ENCODE results near the gene AHCTF1.
"Not testable (repeated sequence)": the region's sequence is repeated elsewhere in the genome, so short reads cannot be mapped to it uniquely, and the experiment has no call there.

Gene AHCTF1

DNA sequence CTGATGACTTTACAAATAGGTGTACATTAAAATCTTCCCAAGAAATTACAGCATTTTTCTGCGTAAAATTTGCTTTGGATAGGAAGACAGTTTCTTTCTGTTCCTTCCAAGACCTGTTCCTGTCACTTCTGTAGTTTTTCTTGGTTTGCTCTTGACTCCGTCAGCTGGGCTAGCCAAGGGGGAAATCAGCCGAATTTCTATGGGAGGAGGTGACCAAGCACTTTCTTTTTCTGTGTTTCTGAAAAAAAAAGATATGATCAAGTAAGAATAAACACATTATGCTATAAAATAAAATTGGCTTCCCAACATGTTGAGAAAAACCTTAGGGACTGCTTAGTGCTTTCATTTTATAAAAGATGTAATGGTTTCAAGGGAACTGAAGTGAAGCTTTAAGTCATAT, 91.0 kb downstream of the AHCTF1 start:
- not testable (repeated sequence) for DNase-seq (ENCODE audit: extremely low spot score, insufficient read length, low read depth)
- FAIRE-seq: peak; percentile 50

- FAIRE-seq (no peak), DNase-seq (ENCODE audit: extremely low spot score, insufficient read length, low read depth) (no peak)
Measured at GRCh38 chr1:246838118-246838456, 93.7 kb downstream of the AHCTF1 start.

DNA sequence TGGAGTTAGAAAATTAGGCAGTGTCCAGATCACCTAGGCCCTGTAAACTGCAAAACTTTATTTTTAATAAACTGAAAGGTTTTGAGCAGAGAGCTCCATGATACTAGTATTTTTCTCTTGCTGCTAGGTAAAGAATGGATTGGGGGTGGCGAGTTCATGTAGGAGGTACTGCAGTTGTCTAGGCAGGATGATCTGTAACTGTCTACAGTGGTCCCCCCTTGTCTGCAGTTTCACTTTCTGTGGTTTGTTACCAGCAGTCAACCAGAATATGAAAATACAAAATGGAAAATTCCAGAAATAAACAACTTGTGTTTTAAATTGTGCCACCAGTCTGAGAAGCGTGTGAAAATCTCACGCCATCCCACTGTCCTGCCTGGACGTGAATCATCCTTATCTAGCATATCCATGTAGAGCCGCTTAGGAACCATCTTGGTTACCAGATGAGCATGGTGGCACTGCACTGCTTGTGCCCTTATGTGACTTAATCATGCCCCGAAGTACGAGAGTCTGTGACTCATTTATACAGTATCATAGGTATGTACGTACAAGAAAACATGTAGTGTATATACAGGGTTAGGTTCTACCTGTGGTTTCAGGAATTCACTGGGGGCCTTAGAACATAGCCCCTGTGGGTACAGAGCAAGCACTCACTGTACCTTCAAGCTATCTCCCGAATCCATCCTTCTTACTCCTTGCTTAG, 94.2 kb downstream of the AHCTF1 start:
- FAIRE-seq (no peak), DNase-seq (ENCODE audit: extremely low spot score, insufficient read length, low read depth) (no peak)

DNA sequence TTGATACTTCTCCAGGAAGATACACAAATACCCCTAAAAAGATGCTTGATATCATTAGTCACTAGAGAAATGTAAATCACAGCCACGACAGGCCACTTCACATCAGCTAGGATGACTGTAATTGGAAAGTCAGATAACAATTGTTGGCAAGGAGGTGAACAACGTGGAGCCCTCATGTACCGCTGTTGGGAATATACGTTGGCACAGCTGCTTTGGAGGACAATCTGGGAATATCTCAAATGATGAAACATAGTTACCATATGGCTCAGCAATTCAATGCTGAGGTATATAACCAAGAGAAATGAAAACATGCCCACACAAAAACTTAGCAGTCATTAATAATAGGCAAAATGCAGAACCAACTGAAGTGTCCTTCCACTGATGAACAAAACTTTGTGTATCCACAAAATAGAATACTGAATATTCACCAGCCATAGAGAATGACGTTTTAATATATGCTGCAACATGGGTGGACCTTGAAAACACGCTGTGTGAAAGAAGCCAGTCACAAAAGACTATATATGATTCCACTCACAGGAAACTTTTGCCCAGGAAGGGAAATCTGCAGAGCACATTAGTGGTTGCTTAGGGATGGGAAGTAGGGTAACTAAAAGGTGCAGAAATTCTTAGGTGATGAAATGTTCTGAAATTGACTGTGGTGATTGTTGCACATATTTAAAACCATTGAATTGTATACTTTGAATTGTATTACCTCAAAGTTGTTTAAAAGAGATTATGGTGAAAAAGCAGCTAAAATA, 95.4 kb downstream of the AHCTF1 start:
- no peak for DNase-seq (ENCODE audit: extremely low spot score, insufficient read length, low read depth)
- FAIRE-seq: no peak

DNA sequence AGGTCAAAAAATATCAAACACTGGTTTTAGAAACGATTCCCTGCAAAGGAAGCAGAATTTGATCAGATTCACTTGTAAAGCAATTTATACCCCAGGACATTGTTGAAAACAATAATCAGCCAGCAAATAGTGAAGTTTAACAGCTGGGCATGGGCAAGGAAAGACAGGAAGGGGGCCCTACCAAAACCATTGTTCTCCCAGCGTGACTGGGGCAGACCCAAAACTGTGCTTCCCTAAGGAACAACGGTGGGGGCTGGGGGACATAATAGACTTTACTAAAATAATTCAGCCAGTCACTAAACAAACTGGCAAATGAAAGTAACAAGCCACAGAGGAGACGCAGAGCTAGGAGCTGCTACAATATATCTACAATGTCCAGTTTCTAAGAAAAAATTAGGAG, 100.2 kb downstream of the AHCTF1 start:
- no peak for DNase-seq (ENCODE audit: extremely low spot score, insufficient read length, low read depth)
- no peak for FAIRE-seq

GRCh38 chr1:246828818-246829217, 102.9 kb downstream of the AHCTF1 start:
- no peak for DNase-seq (ENCODE audit: extremely low spot score, insufficient read length, low read depth)
- FAIRE-seq: no peak

DNA sequence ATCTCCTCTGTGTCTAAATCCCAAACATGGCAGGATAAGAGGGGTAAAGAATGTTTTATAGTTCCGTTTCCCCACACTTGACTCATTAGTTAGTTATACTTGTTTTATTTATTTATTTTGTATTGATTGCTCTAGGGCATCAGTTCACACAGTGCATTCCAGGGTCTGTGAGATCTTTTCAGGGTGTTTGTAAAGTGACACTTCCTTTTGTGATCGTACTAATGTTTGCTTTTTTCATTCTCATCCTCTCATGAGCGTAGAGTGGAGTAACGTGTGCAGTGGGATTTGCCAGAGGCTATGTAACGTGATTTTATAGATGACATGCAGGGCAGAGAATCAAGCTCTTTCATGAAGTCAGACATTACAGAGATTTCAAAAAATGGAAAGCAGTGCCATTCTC, 104.4 kb downstream of the AHCTF1 start:
- FAIRE-seq: no peak
- no peak for DNase-seq (ENCODE audit: extremely low spot score, insufficient read length, low read depth)

DNA sequence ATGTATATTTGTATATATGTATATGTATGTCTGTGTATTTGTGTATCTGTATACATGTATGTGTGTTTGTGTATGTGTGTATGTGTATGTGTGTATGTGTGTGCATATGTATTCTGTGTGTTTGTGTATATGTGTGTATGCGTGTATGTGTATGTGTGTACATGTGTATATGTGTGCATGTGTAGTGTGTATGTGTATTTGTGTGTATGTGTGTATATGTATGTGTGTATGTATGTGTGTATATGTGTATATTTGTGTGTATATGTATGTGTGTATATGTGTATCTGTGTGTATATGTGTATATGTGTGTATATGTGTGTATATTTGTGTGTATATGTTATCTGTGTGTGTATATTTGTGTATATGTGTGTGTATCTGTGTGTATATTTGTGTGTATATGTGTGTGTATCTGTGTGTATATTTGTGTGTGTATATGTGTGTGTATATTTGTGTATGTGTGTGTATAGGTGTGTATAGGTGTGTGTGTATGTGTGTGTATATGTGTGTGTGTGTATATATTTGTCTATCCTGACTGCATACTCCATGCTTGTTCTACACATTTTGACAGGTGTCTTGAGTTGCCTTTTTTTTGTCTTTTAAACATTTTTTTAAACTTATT, 106.1 kb downstream of the AHCTF1 start:
- DNase-seq (ENCODE audit: extremely low spot score, insufficient read length, low read depth): no peak
- FAIRE-seq: no peak

DNA sequence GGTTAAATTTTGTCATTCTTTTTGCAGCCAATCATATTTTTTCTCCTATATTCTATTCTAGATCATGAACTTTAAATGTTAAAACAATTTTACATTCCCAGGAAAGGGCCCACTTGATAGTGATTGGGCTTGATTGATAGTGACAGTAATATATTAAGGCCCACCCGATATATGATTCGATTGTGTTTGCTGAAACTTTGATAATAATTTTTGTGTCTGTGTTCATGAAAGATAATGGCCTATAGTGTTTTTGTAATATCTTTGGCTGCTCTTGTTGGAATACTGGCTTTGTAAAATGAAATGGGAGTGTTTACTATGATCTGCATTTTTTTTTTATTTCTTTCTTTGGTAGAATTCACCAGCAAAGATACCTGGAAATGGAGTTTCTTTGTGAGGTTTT, 107.2 kb downstream of the AHCTF1 start:
- FAIRE-seq: no peak
- no peak for DNase-seq (ENCODE audit: extremely low spot score, insufficient read length, low read depth)

- not testable (repeated sequence) for DNase-seq (ENCODE audit: extremely low spot score, insufficient read length, low read depth); FAIRE-seq
Measured at GRCh38 chr1:246822154-246822553, 109.6 kb downstream of the AHCTF1 start.

GRCh38 chr1:246820666-246821065, 111.1 kb downstream of the AHCTF1 start:
- DNase-seq (ENCODE audit: extremely low spot score, insufficient read length, low read depth): no peak
- no peak for FAIRE-seq

GRCh38 chr1:246817778-246818177, 114.0 kb downstream of the AHCTF1 start:
- DNase-seq (ENCODE audit: extremely low spot score, insufficient read length, low read depth) (peak; percentile 28), FAIRE-seq (peak; percentile 64)

DNA sequence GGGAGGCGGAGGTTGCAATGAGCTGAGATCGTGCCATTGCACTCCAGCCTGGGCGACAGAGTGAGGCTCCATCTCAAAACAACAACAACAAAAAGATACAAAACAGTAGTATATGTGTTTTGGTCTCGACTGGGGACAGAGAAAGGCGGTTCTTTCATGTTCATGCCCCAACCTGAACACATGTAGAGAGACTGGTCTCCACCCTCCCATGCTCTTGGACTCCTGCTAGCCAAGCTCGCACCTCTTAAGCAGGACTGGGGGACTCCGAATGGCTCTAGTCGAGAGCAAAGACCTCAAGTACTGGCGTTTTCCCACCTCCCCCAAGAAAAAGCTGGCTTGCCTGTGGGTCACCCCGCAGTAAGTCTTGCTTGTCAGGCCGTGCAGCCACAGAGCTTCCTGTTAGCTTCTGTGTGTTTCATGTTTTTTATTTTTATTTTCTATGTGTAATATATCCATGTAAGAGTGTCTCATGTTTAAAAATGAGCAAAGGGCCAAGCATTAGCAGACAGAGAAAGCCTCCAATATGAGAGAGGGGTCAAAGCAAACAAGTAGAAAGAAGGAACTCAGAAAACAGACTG, 116.0 kb downstream of the AHCTF1 start:
- no peak for DNase-seq (ENCODE audit: extremely low spot score, insufficient read length, low read depth)

GRCh38 chr1:246814890-246815289, 116.9 kb downstream of the AHCTF1 start:
- FAIRE-seq: no peak
- DNase-seq (ENCODE audit: extremely low spot score, insufficient read length, low read depth): no peak

More for the DNA sequence above, 116.0 kb downstream of the AHCTF1 start:
- no peak for FAIRE-seq

GRCh38 chr1:246813325-246813724, 118.4 kb downstream of the AHCTF1 start:
- FAIRE-seq; DNase-seq (ENCODE audit: extremely low spot score, insufficient read length, low read depth): not testable (repeated sequence)

DNA sequence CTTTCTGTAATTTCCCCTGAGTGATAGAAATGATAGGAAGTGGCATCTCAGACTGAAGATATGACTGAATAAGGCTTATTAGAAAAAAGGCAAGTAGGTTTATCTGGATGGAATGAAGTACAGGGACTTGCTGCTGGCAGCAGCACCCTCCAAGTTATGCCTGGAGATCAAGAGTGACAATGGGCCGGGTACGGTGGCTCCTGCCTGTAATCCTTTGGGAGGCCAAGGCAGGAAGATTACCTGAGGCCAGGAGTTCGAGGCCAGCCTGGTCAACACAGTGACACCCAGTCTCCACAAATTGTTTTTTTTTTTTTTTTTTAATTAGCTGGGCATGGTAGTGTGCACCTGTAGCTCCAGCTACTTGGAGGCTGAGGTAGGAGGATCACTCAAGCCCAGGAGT, 119.8 kb downstream of the AHCTF1 start:
- FAIRE-seq: no peak
- DNase-seq (ENCODE audit: extremely low spot score, insufficient read length, low read depth): no peak

GRCh38 chr1:246809473-246809872, 122.3 kb downstream of the AHCTF1 start:
- FAIRE-seq: no peak

GRCh38 chr1:246805135-246805716, 126.5 kb downstream of the AHCTF1 start:
- DNase-seq (ENCODE audit: extremely low spot score, insufficient read length, low read depth): no peak
- no peak for FAIRE-seq

More at GRCh38 chr1:246809473-246809872, 122.3 kb downstream of the AHCTF1 start:
- DNase-seq (ENCODE audit: extremely low spot score, insufficient read length, low read depth): no peak

GRCh38 chr1:246803883-246804282, 127.9 kb downstream of the AHCTF1 start:
- FAIRE-seq (no peak), DNase-seq (ENCODE audit: extremely low spot score, insufficient read length, low read depth) (no peak)

- FAIRE-seq: no peak
Measured at GRCh38 chr1:246803373-246803772, 128.4 kb downstream of the AHCTF1 start.

More at GRCh38 chr1:246803373-246803772, 128.4 kb downstream of the AHCTF1 start:
- DNase-seq (ENCODE audit: extremely low spot score, insufficient read length, low read depth): no peak
